NCI-H1694 treated with DMSO at 0.1 percent for 48 hours (cell line): ENCODE measurements around the gene CYP20A1.
"Not testable (repeated sequence)": the region's sequence is repeated elsewhere in the genome, so short reads cannot be mapped to it uniquely, and the experiment has no call there.

Experiments used
- DNase-seq: peaks from one replicate; lab custom pipeline; 2025; lab: John Stamatoyannopoulos, UW

CYP20A1 gene, protein sequence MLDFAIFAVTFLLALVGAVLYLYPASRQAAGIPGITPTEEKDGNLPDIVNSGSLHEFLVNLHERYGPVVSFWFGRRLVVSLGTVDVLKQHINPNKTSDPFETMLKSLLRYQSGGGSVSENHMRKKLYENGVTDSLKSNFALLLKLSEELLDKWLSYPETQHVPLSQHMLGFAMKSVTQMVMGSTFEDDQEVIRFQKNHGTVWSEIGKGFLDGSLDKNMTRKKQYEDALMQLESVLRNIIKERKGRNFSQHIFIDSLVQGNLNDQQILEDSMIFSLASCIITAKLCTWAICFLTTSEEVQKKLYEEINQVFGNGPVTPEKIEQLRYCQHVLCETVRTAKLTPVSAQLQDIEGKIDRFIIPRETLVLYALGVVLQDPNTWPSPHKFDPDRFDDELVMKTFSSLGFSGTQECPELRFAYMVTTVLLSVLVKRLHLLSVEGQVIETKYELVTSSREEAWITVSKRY

DNA sequence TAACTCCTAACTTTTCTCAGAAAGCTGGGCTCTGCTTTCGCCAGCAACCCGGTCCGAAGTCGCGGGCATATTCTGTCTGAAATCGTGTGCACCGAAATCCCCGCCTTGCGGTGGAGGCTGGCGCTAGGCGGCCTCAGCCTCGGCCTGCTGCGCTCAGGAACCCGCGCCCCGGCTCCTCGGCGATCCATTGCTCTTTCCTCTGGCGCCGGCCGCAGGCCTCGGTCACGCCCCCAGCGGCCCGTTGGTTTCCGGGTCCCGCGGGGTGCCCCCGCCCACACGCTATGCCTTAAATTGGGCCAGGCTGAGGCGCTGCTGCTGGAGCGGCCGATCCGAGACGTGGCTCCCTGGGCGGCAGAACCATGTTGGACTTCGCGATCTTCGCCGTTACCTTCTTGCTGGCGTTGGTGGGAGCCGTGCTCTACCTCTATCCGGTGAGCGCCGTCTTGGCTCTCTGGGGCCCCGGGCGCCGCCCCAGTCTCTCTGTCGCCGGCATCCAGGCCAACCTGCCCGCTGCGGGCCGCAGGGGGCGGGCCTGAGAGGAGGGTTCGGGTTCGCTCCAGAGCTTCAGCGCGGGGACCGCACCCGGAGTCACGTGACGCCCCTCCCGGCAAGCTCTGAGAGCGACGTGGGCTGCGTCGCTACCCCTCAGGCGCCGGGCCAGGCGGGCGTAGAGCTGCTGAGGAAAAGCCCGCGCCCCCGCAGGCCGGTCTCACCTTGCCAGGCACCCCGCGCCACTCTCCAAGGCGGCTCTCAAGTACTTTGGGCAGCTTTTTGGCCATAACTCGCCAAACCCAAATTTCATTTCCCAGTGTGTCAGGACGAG, at the start of gene CYP20A1:
Gene CYP20A1 (plus strand): TSS at position 315 of the 823 bp plus-strand sequence. CDS start 45 bp downstream, at position 360.
- peak; percentile 96 for DNase-seq

DNA sequence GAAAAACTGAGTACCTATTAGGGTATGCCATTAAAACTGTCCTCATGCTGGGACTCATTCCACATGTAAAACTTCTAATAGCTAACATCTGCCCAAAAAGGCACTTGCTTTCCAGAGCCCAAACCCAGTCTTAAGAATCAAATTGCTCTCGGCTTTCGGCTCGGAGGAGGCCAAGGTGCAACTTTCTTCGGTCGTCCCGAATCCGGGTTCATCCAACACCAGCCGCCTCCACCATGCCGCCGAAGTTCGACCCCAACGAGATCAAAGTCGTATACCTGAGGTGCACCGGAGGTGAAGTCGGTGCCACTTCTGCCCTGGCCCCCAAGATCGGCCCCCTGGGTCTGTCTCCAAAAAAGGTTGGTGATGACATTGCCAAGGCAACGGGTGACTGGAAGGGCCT, 48.3 kb upstream of the CYP20A1 start:
- DNase-seq: not testable (repeated sequence)

DNA sequence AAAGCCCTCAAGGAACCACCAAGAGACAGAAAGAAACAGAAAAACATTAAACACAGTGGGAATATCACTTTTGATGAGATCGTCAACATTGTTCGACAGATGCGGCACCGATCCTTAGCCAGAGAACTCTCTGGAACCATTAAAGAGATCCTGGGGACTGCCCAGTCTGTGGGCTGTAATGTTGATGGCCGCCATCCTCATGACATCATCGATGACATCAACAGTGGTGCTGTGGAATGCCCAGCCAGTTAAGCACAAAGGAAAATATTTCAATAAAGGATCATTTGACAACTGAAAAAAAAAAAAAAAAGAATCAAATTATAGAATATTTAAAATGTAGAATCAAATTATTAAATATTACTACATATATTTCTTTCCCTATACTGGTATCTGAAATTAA, 47.8 kb upstream of the CYP20A1 start:
- DNase-seq: not testable (repeated sequence)

DNA sequence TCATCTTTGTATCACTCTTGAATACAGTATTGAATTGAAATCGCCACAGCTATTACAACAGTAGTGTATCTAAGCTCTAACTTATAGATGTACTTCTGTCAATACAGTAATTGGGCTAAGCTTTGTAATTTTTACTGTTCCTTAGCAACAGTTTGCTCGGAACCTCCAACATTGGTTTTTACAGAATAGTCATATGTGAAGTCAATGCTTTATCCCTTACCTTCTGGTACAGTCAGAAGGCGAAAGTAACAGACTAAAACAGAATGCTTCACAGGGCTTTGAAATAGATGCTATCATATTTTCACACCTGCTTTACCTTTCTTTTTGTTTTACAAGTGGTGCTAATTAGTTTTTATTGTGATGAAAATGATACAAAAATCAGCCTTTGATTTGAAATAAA, 46.9 kb upstream of the CYP20A1 start:
- no peak for DNase-seq

DNA sequence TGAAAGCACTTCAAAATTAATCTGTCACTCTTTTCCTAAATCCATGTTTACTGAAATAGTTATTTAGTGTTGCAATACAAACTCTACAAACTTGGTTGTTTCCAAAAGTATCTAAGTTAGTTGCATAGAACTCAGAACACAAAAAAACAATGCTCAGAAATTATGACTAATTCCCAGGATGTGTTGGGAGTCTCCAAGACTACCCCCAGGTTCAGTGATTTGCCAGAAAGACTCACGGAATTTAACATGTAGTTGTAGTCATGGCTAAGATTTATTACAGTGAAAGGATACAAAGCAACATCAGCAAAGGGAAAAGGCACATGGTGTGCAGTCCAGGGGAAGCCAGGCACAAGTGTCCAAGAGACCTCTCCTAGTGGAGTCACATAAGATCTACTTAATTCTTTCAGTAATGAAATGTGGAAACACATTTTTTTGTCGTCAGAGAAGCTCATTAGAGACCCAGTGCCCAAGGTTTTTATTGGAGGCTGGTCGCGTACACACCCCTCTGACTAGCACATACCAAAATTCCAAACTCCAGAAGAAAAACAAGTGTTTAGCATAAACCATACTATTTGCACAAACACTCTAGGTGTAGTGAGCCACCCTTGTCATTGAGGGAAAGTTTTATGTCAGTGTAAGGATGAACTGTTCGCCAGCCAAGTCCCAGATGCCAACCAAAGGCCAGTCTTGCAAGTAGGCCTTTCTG, 43.3 kb upstream of the CYP20A1 start:
- no peak for DNase-seq

DNA sequence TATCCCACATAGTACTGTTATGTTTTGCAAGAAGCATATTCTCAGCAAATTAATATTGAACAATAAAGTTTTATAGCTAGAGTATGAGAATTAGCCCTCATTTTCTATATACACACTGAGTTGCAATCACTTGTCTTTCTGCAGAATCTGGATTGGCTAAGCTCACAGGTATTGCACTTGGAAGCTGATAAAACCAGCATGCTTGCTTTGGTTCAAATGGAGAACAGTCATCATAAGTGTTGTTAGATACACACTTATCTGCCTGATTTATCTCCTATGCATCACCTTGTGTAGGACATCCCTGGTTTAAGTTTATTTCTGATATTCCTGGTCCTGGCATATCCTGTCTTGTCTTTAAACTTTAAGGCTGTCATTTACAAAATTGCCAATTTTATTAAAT, 38.0 kb upstream of the CYP20A1 start:
- no peak for DNase-seq

DNA sequence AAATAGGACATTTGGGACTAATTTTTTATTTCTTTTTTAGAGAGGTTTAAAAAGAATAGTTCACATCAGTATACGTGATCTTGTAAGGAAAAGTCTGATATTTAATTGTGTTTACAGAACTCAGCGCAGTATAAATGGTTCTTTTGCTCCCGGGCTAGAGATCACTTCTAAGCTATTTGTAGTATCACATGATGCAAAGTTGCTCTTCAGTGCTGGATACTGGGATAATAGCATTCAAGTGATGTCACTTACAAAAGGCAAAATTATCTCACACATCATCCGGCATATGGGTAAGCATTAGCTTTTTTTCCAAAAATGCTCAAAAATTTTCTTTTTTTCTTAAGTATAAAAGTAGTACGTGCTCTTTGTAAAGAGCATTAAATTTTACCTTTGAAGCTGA, 37.4 kb upstream of the CYP20A1 start:
- DNase-seq: no peak

DNA sequence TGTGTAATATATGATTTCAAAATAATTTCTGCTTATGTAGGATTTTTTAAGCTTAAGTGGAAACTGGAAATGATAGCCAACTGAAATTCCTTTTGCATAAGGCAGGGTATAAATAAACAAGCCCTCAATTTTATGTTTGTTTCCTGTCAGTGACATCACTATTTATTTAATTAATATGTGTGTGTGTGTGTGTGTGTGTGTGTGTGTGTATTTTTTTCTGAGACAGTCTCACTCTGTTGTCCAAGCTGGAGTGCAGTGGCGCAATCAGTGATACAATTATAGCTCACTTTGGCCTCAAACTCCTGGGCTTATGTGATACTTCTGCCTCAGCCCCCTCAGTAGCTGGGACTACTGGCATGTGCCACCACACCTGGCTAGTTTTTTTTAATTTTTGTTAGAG, 29.3 kb upstream of the CYP20A1 start:
- DNase-seq: no peak

DNA sequence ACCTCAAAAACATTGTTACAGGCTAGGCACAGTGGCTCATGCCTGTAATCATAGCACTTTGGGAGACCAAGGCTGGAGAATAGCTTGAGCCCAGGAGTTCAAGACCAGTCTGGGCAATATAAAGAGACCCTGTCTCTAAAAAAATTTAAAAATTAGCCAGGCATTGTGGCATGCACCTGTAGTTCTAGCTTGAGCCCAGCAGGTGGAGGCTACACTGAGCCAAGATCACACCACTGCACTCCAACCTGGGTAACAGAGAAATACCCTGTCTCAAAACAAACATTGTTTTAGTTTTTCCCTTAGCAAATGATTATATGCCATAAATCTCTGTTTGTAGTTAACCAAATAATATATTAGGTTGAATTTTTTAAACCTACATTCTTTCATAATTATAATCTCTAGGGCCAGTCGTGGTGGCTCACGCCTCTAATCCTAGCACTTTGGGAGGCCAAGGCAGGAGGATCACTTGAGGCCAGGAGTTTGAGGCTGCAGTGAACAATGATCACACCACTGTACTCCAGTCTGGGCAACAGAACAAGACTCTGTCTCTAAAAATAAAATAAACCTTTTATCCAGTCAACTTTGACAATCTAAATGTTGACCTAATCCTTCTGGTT, 13.3 kb upstream of the CYP20A1 start:
- DNase-seq: peak; percentile 15

DNA sequence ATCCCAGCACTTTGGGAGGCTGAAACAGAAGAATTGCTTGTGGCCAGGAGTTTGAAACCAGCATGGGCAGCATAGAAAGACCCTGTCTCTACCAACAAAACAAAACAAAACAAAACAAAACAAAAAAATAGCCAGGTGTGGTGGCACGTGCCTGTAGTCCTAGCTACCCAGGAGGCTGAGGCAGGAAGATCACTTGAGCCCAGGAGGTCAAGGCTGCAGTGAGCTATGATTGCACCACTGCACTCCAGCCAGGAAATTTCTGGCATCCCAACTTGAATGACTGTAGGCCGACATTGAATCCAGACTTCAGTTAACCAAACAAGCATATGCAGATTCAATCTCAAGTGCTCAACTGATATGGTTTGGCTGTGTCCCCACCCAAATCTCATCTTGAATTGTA, 9.1 kb upstream of the CYP20A1 start:
- not testable (repeated sequence) for DNase-seq

DNA sequence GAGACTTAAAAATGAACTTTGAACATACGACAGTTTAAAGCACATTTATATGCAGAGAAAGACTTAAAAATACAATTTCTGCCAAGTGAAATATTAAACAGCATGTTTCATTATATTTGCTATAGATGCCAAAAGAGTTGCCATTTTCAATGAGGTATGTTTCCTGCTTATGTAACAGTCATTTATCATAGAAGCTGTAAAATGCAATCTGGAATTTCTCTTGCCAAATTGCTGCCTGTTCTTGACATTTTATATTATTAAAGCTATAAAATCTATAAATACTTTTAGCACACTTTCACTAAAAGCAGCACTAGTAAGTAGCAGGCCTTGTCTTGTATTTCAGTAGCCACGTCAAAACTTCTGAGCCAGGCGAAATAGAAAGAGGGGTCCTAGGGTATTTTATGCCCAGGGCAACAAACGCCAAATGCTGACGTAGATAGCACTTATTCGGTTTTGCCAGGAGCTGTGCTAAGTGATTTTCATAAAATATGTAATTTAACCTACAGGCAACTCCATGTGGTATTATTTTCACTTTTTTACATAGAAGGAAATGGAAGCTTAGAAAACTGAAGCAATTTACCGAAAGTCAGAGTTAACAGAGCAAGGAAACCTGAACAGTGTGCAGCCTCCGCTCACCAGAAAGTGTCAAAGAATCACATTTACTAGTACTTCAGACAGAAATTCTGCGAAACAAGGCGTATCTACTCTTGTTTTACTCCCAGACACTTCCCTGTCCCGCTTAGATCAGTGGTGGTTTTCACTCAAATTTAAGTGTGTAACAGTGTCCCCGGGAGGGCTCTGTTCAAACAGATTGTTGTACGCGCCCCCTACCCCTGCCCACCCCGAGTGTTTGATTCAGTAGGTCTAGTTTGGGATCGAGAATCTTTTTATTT, 1.2 kb upstream of the CYP20A1 start:
- DNase-seq: no peak

DNA sequence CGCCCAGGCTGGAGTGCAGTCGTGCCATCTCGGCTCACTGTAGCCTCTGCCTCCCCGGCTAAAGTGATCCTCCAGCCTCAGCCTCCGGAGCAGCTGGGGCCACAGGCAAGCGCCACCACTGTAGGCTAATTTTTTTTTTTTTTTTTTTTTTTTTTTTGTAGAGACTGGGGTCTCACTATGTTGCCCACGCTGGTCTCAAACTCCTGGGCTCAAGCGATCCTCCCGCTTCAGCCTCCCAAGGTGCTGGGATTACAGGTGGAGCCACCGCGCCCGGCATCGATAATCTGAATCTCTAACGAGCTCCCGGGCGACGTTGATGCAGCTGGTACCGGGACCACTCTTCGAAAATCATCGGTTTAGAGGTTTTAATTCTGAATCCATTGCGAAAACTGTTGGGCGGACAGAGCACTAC, 520 bp upstream of the CYP20A1 start:
- no peak for DNase-seq

DNA sequence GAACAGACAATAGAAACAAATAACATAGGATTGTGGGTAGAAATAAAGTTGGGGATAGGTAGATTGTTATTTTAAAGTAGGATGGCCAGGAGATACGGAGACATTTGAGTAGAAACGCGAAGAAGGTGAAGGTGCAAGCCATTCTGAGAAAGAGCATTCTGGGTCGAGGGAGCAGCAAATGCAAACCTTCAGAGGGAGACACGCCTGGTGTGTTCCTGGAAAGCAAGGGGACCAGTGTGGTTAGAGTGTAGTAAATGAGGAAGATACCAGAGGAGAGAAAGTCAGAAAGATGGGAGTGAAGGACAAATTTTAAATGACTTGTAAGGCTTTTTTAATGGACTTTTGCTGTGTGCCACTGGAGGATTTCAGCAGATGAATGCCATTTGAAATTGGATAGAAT, 1.7 kb downstream of the CYP20A1 start:
- no peak for DNase-seq

DNA sequence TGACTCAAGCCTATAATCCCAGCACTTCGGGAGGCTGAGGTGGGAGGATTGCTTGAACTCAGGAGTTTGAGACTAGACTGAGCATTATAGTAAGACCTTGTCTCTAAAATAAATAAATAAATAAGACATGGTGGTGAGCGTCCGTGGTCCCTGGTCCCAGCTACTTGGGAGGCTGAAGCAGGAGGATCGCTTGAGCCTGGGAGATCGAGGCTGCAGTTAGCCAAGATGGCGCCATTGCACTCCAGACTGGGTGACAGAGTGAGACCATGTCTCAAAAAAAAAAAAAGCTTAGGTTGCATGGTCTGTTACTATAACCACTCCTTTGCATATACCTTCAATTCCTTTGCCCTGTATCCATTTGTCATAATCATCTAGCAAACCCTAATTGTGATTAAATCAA, 3.7 kb downstream of the CYP20A1 start:
- DNase-seq: no peak

DNA sequence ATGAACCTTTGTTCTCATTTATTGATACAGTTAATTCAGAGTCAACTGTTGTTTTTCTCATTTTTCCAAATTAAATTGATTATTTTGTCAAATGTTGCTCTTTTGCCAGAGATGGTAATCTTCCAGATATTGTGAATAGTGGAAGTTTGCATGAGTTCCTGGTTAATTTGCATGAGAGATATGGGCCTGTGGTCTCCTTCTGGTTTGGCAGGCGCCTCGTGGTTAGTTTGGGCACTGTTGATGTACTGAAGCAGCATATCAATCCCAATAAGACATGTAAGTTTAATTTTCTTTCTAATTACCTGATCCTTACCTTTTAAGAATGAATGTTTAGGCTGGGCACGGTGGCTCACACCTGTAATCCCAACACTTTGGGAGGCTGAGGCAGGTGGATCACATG, 7.8 kb downstream of the CYP20A1 start:
- DNase-seq: no peak

DNA sequence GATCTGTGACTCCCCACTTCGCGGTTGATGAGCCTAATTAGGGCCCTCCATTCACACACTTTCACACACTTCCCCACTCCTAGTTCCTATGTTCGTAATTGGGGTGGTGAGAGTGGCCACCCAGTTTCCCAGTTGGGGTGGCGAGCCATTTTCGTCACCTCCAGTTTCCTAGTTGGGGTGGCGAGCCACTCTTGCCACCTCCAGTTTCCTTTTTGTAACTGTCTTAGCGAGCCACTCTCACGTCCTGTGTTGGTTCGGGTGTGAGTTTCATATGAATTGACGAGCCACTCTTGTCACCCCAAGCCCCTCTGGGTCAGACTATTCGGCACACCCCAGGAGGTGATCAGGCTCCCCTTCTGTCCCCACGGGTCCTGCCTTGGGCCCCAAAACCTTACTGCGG, 14.0 kb downstream of the CYP20A1 start:
- DNase-seq: no peak

DNA sequence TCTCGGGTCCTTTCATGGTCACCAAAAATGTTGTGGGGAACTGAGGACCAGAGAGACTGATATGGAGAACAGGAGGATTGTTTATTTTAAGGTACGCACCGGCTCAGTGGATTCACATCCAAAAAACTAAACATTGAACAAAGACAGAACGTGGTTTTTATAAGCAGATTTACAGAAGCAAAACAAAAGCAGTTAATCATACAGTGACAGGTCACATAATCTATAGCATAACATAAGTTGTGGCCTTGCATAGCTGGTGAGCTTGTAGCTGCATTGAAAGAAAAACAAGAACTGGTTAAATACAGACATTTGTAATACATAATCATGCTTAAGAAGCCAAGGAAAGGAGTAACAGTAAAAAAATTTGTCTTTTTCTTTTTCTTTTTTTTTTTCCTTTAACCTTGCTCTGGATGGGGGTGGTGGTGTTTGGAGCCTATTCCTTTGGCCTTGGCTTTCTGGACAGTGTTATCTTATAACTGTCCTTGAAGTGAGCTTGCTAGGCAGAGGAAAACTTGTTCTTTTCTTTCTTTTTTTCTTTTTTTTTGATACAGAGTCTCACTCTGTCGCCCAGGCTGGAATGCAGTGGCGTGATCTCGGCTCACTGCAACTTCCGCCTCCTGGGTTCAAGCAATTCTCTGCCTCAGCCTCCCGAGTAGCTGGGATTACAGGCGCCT, 14.7 kb downstream of the CYP20A1 start:
- not testable (repeated sequence) for DNase-seq

DNA sequence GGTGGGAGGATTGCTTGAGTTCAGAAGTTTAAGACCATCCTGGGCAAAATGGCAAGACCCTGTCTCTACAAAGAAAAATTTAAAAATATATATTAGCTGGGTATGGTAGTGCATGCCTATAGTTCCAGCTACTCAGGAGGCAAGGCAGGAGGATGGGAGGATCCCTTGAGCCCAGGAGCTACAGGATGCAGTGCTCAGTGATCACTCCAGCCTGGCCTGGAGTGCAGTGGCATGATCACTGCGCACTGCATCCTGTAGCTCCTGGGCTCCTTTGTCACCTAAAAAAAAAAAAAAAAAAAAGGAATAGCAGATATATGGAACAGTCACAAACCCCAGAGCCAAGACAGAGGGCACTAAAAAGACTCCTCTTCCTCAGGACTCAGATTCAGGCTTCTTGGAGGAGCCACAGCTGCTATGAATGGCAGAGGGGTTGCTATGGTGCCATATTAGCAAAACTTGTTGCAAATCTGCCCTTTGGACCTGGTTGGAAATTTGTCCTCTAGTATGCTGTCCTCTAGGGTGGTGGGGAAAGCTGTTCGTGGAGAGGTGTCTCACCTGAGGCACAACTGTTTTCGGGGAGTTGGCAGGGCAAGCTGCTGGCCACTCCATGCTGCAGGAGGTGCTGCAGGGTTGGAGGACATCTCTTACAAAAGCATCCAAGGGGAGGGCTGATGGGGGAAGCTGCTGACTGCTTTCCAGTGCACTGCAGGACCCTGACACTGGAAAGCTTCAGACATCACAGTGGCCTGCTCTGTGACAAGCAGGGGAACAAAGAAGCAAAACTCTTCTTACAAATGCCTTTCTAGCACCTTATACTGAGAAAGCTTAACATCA, 22.7 kb downstream of the CYP20A1 start:
- no peak for DNase-seq

DNA sequence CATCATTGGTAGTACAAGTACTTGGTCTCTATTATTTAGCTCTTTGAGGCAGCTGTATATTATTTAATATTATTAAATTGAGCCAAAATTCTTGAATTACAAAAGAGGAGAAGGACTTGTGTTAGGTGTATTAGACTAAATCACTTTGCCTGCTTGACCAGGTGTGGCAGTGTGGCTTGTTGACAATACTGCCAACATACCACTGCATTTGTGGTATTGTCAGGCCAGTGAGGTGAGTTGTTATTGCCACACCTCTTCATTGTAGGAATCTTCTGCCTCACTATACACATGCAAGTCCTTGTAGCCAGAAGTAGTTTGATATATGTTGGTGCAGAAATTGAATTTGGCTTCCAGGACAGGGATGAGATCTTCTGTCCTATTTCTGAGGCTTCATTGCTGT, 40.5 kb downstream of the CYP20A1 start:
- DNase-seq: no peak
